AG04450 (cell line): ENCODE results near the gene DPM2. TPM values are rescaled to one million over a fixed set of nuclear protein-coding genes. Genes with fewer than 3 reads are reported as not detected.

ENCODE experiments used
- CTCF ChIA-PET: fragments of 300-600, 350-600 bp; formaldehyde crosslinking; extraction: SDS; loops from one replicate; lab custom pipeline; 2022; ENCODE audit warnings: antibody characterized with exemption, inconsistent platforms; lab: Charles Lee
- POLR2A ChIA-PET: fragments of 350-600 bp; formaldehyde crosslinking; extraction: SDS; loops from one replicate; lab custom pipeline; 2021; ENCODE audit warnings: antibody characterized with exemption, inconsistent platforms; lab: Yijun Ruan, JAX
- DNase-seq: peaks from one replicate; pipeline ENCODE4 v3.0.0-alpha.2; 2011; ENCODE audit warnings: low read depth, low spot score
- H3K27ac ChIP-seq: one replicate; pipeline ENCODE4 v1.5.1; 2012; ENCODE audit warnings: low read depth, low read length, control low read depth
- H3K27me3 ChIP-seq: one replicate; pipeline ENCODE4 v1.6.0; 2012; ENCODE audit warnings: low read length; ENCODE audit not compliant: control insufficient read depth, insufficient read depth
- H3K4me3 ChIP-seq: 2 replicates; pipeline ENCODE4 v1.5.1; 2011; ENCODE audit warnings: mild to moderate bottlenecking, low read depth, low read length, control low read depth
- H3K9me3 ChIP-seq: 2 replicates; pipeline ENCODE4 v1.5.1; 2012; ENCODE audit warnings: low read length; ENCODE audit not compliant: control insufficient read depth, insufficient read depth
- CTCF ChIP-seq: IDR thresholded peaks from 2 replicates; pipeline ENCODE4 v1.5.1; 2011; ENCODE audit warnings: low read depth, low read length, control low read depth, inconsistent platforms
- polyA plus RNA-seq: library from polyadenylated mRNA; depleted of rRNA; stranded (reverse); fragments of >200 nt; gene quantifications from 2 replicates; pipeline ENCODE4 v1.2.3, GENCODE V29; 2011

DPM2 gene
- polyA plus RNA-seq, 1 experiment, result 25.3 TPM

DNA sequence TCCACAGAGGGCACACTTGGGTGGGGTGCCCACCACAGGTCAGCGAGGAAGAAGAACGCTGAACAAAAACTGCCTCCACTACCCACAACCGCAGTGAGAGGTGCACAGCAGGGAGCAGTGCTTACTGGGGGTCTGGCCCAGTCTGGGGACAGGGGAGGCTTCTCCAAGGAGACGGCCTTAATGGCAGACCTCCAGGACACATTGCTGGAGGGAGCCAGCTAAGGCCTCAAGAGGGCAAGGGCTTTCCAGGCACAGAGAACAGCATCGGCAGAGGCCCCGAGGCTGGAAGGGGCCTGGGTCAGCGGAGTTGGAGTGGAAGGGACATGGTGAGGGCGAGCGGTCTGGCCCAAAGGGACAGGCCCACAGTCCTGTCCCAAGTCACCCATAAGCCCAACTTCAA lies 8.3 kb upstream of the DPM2 start:
- TF ChIP-seq CTCF, result no peak
- Histone ChIP-seq H3K27ac (no peak overlapping the region), H3K9me3 (no peaks in the 10 kb centered on the region), H3K4me3 (no peak overlapping the region), H3K27me3 (no peaks in the 10 kb centered on the region)
- CTCF ChIA-PET, result interaction anchor here (1.3 to 2.8 kb wide), 2 partner anchors 17 to 172 kb away, joined by 5 to 14 read pairs; no protein-coding TSS in a partner anchor
- DNase-seq, result no peak
- POLR2A ChIA-PET, result no interaction called here

- Histone ChIP-seq H3K4me3 (no peak overlapping the region), H3K9me3 (no peaks in the 10 kb centered on the region), H3K27ac (no peak overlapping the region), H3K27me3 (no peaks in the 10 kb centered on the region)
- TF ChIP-seq CTCF, result no peak
- CTCF ChIA-PET, result interaction anchor here (4.0 kb wide), 1 partner anchor 171 kb away, joined by 85 read pairs; no protein-coding TSS in a partner anchor
- DNase-seq, result no peak
- POLR2A ChIA-PET, result no interaction called here
These were observed 7.7 kb upstream of the DPM2 start for GRCh38 chr9:127945338-127945737.

DNA sequence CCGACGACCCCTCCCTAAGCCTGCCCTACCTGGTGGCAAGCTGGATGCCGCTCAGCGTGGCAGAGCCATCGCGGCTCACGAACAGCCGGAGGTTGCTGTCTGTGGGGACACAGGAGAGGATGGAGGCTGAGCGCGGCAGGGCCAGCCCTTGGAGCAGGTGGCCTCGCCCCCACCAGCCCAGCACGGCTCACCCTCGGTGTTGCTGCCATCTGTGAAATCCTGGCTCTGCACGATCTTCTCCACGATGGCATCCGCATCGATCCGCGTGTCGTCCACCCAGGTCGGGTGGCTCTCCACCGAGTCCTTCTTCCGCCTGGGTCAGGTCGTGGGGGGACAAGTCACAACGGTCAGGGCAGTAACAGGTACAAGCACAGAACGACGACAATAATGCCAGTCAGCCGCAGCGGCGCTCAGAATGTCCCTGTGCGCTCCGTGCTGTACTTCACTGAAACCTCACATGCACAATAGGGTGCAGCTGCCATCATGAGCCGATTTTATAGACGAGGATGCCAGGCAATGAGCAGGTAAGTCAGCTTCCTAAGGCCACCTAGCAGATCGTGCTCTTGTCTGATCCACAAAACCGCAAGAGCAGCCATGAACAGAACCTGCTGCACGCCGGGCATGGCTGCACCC lies 7.0 kb upstream of the DPM2 start:
- no peak for TF ChIP-seq CTCF
- Histone ChIP-seq H3K27ac (no peak overlapping the region), H3K9me3 (no peaks in the 10 kb centered on the region), H3K27me3 (no peaks in the 10 kb centered on the region), H3K4me3 (no peak overlapping the region)
- DNase-seq, result no peak
- ChIA-PET POLR2A (interaction anchor here (1.5 kb wide), 1 partner anchor 36 kb away, joined by 8 read pairs; the partner anchor contains the start of gene EEIG1), CTCF (interaction anchor here (0.9 to 4.6 kb wide), 14 partner anchors 8 to 172 kb away, joined by 3 to 85 read pairs (median 14); no protein-coding TSS in a partner anchor)

GRCh38 chr9:127943731-127944144 lies 6.1 kb upstream of the DPM2 start:
- no peaks in the 10 kb centered on the region for H3K9me3 ChIP-seq
- peak; percentile 96 for TF ChIP-seq CTCF
- no peak overlapping the region for H3K4me3 ChIP-seq
- H3K27me3 ChIP-seq, result no peaks in the 10 kb centered on the region
- DNase-seq, result no peak
- ChIA-PET POLR2A (interaction anchor here (0.6 to 1.5 kb wide), 4 partner anchors 37 to 164 kb away, joined by 3 to 8 read pairs (median 4); partner anchors contain the start of gene EEIG1), CTCF (interaction anchor here (0.7 to 4.6 kb wide), 35 partner anchors 8 to 209 kb away, joined by 3 to 85 read pairs (median 7); partner anchors contain the start of genes NAIF1, SLC25A25 and TOR2A)
- H3K27ac ChIP-seq, result no peak overlapping the region
